RKO (cell line): ENCODE results near the gene XXYLT1.

Experiments used
- DNase-seq: peaks from one replicate; pipeline ENCODE4 v3.0.0-alpha.2; 2016; ENCODE audit warnings: low spot score

Gene XXYLT1

DNA sequence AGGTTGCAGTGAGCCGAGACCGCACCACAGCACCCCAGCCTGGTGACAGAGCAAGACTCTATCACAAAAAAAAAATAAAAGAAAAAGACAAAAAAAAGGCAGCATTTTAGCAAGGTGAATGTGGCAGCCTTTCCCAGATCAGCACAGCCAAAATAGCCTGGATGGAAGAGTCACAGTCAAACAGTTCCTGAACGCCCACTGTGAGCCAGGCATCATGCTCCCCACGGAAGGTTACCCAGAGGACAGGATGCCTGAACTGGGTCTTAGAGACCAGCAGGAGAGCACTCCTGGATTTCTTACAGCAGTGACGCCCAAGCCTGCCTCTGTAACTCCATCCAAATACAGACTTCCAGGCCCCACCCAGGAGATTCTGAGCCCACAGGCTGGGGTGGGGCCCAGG is 4.5 kb downstream of the XXYLT1 start:
- no peak for DNase-seq

DNA sequence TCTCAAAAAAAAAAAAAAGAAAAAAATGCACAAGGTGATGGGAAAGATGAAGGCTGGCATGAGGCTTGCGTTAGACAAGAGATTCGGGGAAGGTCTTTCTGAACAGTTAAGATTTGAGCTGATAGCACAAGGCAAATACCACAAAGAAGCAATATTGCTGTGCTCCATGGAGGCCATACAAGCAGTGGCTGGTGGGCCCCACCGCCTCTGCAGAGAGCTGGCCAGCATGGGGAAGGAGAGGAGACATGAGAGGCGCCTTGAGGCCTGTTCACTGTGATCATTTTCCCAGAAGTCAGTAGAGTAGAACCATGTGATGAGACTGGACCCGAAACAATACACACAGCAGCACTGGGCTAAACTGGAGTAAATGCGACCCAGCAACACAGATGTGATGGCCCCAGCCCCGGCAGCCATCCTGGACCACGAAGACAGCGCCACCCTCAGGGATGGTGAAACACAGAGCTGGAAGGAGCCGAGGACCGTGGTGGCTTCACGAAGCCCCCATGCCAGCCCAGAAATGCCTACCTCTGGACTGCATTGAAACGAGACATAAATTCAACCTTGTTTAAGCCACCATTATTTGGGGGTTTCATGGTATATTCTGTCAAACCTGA is 5.5 kb downstream of the XXYLT1 start:
- DNase-seq, result no peak

DNA sequence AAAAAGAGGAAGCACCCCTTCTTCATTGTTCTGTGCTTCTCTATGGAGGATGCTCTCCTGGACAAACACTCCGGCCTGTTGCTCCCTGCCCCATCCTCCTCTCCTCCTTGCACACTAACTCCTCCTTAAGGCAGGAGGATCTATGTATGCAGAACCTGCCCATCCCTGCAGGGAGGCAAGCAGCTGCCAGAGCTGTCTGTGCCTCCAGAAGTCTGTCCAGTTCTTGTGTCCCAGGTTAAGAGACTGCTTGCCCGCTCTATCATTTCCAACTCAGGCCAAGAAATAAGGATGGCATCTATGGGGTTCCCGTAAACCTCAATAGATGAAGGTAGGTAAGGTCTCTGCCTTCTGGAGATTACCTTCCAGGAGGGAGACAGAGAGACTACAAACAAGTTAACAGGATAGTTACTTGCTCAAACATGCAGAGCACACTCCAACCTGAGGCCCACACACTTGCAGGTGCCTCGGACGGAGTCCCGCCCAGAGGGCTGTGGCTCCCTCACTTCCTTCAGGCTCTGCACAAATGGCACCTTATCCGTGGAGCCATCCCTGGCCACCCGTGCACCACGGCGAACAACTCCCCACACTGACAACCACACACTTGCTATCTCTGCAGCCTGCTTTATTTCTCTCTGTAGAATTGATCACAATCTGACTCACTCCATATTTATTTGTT is 6.9 kb downstream of the XXYLT1 start:
- no peak for DNase-seq

DNA sequence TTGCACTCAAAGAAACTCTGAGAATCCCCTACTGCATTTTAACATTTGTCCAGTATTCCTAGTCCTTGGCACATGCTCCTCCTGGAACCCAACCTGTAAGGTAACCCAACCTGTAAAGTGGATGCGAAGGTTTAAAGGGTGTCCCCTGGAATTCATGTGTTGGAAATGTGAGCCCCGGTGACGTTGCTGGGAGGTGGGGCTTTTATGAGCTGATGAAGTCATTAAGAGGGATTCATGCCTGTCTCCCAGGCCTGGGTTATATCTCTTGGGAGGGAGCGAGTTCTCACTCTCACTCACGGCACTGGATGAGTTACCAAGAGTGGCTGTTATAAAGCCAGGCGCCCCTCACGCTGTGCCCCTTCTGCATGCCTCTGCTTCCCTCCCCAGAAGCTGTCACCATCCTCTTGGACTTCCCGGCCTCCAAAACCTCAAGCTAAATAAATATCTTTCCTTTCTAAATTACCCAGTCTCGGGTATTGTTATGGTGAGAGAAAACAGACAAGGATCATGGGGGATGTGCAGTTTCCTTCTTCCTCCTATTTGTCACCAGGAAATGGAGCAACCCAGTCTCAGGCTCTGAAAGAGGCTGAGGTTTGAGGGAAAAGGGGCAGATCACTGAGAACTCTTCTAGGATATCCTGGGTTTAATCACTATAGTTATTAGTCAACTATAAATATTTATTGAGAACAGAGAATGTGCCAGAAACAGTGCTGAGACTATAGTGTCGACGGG is 7.6 kb downstream of the XXYLT1 start:
- DNase-seq, result no peak

DNA sequence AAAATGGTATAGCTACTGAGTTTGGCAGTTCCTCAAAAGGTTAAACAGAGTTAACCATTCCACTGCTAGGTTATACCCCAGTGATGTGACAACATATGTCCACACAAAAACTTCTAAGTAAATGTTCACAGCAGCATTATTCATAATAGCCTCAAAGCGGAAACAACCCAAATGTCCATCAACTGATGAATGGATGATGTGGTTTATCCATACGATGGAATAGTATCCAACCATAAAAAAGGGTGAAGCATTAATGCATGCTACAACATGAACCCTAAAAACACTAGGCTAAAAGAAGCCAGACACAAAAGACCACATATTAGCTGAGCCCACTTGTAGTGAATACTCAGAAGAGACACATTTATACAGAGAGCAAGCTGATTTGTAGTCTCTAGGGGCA is 9.0 kb downstream of the XXYLT1 start:
- no peak for DNase-seq

DNA sequence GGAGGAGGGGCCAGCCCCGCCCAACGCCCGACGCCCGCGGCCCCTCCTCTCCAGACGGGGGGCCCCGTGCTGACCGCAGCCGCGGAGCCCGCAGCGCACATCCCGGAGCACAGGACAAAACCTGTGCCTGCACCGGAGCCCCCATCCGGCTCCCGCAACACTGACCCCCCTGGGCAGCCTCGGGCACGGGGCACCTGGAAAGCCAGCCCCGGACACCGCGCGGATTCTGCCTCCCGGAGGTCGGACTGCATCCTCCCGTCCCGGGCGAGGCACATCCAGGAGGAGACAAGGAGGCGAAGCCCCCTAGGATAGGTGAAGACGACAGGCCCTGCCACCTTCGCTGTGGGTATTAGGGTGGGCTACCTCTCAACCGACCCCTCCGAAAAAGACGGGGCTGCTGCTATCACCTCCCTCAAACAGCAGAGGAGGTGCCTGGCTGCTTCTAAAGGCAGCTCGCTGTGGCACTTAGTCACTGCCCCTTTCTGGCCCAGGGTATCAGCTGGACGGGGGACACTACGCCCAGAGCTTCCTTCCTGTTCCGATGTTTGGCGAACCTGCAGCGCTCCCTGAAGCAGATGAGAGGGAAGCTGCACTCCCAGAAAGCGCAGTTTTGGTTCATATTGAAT is 10.6 kb downstream of the XXYLT1 start:
- peak; percentile 58 for DNase-seq

DNA sequence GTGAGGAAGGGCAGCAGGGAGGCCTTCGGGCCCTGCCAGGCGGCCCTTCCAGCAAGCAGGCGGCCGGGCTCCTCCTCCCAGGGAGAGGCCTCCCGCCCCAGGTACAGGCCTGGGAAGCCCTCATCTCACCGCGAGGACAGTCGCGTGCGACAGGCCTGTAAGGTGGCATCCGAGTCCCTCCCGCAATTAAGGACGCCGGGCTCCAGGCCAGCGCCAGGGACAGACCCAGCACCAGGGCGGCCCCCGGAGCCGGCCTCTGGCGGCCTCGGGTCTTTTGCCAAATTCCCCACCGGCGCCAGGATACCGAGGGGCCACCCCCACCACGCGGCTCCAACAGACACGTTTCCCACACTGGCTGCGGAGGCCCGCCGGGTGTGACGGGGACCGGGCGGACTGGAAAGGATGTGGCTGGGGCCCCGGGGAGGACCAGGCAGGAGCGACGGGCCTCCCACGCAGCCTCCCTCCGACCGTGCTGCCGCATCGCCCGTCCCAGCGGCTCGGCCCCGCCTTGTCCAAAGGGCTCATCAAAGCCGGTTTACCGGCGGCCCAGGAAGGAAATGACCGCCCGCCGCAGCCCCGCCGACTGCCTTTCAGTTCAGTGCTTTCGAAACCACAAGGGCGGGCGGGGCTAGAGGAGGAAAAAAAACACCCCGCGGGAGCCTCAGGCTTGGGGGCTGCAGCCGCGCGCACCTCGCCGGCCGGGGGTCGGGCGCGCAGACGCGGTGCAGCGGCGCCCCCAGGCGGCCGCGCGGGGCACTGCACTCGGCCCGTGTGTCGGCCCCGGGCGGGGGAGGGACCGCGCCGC is 11.3 kb downstream of the XXYLT1 start:
- DNase-seq, result peak; percentile 85

DNA sequence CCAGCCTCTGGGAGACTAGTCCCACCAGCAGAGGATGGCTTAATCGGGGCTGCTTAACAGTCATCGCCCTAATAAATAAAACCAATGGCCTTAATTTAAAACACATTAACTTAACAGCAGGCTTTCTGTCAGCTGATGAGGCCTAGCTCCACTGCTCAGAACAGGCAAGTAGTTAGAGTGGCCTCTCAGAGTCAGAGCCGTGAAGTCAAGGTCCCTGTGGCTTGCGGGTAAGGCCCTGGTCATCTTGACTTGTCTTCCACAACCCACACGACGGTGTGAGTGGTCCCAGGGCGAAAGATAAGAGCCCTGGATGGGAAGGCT is 11.8 kb downstream of the XXYLT1 start:
- DNase-seq, result peak; percentile 52

DNA sequence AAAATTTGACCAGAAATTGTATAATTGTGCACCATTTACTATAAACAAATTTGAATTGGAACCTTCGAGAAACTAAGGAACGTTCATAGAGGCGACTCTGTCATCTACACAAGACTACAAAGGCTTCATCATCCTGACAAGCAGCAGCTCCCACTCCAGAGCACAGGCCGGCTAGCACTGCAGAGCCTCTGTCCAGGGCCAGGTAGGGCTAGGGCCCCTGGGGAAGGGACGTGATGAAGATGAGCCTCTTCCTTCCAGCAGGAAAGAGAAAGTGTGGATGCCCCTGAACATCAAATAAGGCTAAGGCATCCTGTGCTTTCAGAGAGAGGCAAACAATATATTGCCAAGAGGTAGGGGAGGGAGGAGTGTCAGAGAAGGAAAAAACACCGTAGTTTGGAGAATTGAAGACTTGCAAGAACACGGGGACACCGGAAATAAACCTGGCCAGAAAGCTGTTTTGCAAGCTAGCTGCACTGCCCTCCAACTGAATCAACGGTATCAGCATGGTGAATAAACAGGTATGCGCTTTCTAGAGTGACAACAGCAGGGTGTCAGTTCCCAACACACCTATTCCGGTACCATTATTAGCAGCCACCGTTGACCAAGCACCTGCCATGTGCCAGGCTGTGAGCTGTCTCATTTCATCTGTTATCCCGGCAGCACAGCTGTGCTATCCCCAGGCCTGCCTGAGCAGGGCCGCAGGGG is 12.4 kb downstream of the XXYLT1 start:
- no peak for DNase-seq

DNA sequence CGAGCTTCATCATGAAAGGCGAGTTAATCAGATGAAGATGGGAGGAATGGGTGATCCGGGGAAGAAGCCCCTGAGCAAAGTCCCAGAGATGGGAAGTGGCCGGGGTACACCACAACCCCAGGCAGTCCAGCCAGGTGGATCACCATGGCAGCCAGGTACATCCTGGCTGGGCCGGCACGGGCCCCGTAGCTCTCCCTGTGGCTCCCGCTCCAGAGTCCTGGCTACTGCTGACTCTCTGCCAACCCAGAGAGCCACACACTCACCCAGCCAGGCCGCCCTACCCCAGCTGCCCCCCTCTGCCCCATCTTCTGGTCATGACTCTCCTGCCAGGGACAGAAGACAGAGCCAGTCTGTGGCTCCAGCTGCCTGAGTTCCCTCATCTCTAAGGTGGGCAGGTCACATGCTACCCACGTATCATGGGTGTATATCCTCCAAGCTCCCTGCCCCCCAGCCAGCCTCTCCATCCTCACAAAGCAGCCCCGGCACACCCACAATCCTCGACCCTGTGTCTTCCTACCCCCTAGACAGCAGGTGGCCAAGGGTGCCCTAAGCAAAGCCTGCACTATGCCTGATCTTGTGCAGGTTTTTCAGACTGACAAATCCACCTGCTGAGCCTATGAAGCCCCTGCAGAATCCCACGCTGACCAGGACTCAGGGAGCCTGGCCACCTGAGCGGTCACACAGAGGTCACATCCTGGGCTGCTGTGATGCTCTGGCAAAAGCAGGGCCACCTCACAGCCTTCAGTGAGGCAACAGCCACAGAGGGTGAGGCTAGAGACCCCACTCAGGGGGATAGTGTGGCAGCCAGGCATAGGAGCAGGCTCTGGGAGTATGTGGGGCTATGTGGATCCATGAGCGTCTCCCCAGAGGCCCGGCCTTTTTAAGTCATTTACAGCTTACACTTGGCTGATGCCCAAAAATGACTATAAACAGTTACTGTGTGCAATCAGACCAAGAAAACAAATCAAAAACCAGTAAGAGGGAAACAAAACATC is 13.2 kb downstream of the XXYLT1 start:
- no peak for DNase-seq

DNA sequence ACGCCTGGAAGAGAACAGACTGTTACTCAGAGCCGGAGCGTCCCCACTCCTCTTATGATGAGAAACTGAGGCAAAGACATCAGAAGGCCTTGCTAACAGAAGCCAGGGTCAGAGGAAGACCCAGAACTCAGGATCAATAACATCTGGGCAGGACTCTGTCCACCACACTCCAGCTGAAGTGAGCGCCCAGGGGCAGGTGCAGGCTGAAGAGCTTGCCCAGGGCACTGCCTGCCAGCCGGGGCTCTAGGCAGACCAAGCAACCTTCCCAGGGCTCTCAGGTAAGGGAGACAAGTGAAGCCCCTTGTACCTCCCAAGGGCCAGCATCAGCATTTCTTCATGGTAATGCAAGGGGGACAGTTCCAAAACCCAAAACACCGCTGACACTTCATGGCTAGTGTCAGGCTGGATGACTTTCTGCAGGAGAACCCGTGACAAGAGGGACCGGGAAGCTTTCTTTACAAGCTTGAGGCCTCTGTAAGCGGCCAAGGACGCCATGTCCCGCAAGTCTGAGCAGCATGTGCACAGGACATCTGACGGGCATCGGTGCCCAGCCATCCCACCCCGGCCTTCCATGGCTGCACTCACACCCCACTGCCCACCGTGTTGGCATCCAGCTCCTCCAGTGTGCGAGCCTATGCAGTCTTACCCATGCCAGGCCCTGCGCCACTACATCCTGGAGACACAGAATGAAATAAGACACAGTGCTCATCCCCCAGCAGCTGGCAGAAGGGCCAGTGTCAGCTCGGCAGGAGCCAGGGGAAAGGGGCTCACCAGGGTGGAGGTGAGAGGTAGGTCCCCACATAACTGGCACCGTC is 14.1 kb downstream of the XXYLT1 start:
- no peak for DNase-seq

DNA sequence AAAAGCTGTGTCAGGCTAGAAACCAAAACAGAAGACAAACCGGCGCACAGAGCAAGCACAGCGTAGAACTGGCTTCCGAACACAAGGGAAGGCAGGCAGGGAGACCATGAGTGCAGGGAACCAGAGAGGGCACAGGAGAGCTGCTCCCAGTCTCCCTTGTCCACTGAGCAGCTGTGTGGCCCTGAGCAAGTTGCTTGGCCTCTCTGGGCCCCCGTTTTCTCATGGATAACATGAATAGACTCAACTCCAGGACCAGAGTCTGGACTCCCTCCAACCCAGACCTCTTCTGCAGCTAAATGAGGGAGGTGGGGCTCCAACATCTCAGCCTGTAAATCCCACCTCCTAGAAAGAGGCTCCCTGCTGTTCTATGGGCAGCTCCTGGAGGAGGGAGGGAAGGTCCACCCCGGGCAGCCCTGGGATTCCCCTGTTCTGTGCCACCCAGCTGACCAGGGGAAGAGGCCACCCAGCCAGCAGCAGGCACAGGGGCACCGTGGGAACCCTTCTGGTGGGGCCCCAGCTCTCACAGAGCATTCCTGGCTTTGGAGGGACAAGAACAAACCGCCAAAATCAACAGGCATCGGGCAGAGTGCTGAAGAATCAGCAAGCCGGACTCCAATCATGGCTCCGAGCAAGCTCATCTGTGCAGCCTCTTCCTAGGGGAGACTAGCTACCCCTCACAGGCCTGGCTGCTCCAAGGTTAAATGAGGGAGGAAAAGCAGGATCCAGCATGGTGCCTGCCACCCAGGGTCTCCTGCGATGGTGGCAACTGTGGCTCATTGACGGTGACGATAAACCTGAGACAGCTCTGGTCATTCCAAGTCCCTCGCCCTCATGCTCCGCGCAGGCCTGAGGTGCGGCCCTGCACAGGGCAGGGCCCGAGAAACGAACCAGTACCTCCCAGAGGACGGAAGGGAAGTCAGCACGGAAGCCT is 15.1 kb downstream of the XXYLT1 start:
- DNase-seq, result no peak

DNA sequence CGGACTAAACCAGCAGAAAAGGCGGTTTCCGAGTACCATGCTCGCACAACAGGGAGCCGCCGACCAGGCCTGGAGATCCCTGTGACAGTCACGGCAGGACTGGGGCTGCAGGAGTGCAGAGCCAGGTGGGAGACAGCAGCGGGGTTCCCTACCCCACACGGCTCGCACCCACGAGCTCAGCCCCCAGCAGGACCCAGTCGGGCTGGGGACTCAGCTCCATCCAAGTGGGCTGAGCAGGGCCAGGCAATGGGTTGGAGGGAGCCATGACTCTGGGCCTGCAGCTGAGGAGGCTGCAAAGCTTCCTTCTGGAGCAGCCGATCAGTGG is 15.8 kb downstream of the XXYLT1 start:
- no peak for DNase-seq

DNA sequence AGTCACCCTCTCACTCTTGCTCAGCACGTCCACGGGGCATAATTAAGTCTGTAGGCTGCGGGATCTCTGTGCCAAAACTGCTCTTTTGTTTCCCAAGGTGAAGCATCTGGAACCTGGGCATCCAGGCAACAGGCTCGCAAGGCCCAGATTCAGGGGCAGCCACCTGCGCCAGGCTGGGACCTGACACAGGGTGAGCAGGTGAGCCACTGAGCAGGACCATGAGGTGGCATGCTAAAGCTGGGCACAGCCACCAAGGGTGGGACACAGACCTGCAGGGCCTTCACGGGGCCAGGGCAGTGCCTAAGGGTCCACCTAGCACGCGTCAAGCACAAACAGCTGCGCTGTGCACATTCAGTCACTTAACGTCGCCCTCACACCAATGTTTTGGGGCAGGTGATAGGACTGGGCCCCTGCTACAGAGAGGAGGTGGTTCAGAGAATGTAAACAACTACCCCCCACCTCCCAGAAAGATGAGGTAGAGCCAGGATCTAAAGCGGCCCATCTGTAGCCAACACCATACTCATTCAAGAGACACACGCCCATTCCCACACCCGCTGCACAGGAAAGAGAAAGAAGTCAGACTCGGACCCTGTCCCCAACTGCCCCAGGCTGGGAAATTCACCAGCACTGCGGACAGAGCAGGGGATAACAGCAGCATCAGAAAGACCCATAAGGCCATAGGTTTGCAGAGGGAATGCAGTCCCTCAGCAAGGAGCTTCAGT is 16.3 kb downstream of the XXYLT1 start:
- DNase-seq, result no peak

DNA sequence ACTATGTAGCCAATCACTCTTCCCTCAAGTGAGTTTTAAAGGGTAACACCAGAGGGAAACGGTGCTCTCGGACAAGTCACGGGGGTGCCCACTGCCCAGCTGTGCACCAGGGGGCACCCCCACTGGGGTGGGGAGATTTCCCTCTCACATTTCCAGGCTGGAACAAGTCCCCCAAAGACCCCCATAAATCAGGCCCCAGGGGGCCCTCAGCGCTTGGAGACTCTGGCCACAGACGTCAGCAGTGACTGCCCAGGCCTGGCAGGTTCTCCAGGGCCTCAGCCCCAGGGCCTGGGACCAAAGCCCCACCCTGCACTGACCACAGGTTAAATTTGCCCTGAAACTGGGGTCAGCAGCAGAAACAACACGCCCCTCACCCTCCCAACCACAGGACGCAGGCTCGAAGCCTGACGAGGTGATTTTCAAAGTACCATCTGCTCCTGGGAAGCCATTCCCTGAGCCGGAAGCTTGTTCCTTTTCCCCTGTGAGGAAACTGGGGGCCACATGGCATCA is 17.0 kb downstream of the XXYLT1 start:
- DNase-seq, result no peak

DNA sequence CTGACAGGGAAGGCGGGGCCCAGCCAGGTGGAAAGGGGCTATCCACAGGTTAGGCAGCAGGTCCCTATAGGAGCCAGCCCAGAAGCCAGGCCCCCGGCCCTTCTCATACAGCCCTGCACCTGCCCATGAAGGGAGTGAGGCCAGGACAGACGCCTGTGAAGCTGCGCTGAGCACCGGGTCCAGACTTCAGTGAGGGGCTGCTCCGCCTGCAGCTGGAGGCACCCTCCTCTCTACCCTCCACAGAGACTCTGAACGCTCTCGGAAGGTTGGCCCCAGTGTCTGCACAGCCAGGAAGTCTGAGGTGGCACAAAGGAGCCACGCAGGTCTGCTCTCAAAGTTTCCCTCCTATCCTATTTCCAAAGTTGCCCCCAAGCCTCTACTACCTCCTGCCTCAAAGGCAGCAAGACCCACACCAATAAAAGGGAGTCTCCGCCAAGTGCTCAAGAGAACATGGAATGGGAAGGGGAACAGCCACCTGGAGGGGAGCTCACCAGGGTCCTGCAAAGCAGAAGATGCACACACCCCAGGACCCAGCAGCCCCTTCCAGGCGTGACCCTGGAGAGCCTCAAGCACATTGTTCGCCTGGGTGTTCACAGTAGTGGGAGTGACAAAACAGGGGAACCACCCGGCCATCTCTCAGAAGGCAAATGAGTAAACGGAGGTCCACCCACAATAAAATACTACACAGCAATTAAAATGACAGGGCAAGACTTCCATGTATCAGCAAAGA is 19.5 kb downstream of the XXYLT1 start:
- no peak for DNase-seq
